Activated T-cell treated with anti-CD3 and anti-CD28 coated beads for 4 hours (primary cell): ENCODE results near the gene SYF2.

Experiments
- DNase-seq: peaks from one replicate; pipeline ENCODE4 v3.0.0-alpha.2; 2020

Gene SYF2

GRCh38 chr1:25182629-25183028, 49.7 kb downstream of the SYF2 start:
- no peak for DNase-seq

DNA sequence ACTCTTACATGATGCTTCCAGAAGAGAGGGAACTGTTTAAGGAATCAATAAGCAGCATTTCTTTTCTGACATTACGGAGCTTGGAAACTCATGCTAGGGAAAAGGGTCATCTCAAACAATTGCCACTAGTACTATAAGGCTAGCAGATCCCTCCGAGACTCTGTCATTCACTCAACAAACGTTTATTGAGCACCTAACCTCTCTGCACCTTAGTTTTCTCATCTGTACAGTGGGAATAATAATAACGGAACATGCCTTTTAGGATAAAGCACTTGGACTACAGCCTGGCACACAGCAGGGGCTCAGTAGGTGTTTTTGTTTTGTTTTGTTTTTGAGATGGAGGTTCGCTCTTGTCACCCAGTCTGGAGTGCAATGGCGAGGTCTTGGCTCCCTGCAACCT, 51.3 kb downstream of the SYF2 start:
- DNase-seq, result no peak

DNA sequence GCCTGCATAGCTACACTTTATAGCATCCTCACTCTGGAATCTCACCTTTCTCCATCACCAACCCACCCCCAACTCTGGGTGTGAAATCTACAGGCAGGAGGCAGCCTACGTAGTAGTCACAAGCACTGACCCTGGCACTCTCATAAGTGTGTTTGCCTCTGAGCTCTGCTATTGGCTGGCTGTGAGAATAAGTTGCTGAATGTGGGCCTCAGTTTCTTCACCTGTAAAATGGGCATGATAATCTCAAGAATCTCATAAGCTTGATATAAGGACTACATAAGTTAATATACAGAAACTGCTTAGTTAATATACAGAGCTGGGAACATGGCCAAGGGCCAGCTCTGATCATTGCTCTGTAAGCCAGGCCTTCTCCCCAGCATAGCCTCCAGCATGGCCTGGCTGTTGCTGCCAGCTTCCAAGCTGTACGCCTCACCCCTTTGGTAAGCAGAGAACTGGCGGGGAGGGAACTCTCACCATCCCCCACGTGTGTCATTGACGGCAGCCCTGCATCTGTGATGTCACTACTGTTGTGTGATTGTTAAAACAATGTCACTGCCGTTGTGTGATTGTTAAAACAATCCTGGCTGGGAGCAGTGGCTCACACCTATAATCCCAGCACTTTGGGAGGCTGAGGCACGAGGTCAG, 53.3 kb downstream of the SYF2 start:
- no peak for DNase-seq

DNA sequence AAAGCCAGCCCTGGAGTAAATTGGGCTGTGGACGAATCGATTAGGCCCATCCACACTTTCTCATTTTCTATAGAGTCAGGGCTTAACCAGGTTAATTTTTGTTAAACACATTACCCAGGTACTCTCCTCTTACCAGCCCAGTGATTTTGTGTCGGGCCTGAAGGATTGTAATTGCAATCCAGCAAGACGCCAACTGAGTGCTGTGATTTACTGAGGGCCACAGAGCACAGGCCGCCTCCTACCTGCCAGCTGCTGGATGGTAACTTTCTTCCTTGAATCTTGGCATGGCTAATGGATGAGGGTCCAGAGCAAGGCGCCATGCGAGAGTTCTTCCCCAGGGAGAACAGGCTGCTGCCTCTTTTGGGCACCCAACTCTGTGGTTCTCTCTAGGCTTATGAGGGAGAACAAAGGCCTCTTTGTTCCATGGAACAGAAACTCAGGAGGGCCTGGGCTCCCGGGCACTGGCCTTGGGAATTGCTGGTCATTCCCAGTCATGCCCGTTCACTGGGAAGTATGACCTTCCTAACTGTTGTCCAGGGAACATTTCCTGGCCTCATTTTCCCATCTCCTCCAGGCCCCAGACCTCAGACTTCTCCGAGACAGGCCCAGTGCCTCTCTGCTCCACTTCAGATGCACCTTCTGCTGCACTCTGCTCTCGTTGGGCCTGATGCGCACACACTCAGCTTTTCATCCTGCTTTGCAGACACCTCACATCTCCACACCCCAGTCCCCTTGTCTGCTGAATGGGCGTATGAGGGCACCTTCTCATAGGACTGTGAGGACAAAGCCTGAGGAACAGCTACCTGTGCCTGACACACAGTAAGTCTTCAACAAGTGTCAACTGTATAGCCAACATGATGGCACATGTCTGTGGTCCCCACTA, 57.3 kb downstream of the SYF2 start:
- no peak for DNase-seq

DNA sequence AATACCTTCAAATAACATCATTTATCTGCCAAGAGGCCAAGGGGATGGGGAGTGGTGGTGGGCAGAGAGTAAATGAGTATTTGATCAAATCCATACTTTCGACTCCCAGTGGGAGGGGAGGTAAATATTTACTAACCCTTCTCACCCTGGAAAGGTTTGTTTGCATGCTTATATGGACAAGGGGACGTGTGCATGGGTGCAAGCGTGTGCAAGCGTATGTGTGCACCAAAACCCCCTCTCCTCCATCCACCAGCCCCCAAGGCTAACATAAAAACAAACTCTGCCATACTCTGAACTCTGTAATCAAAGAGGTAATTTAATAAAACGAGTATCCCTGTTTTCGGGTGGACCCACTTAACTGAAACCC, 58.0 kb downstream of the SYF2 start:
- no peak for DNase-seq

DNA sequence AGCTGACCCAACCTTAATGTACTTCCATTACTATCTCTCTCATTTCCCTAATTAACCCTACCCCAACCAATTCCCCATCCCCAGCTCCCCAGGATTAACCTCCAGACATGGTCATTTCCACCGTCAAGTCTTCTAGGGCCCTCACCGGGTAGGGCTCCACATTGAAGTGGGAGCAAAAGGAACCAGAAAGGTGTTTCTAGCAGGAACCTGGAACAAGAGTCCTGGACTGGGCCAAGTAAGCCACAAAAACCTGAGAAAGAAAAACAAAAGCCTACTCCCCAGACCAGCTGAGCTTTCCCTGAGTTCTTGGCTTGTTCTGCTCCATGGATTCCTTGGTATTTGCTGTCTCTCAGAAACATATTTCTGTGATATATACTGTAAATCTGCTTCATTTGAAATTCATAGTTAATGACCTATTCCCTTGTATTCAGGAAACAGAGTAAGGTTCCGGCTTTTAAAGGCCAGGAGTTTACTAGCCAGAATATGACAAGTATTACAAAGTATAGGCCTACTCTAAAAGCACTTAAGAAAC, 58.4 kb downstream of the SYF2 start:
- no peak for DNase-seq
